GM18951 (cell line): ENCODE data around the gene MAPKAP1.

Experiments used
- POLR2A ChIP-seq: IDR thresholded peaks from 4 replicates; pipeline ENCODE4 v1.6.1; 2011; ENCODE audit warnings: mild to moderate bottlenecking; ENCODE audit not compliant: insufficient read length, insufficient read depth; ENCODE audit errors: extremely low read depth
- in situ Hi-C: fragments of 300-500 bp; cut with MboI; formaldehyde crosslinking; loops from one replicate; pipeline ENCODE4 v1.12.0; 2022; ENCODE audit warnings: low sequenced_read_pairs, mixed read lengths, inconsistent platforms; ENCODE audit not compliant: unreplicated experiment

Gene MAPKAP1

GRCh38 chr9:125621170-125621569, 85.8 kb downstream of the MAPKAP1 start:
- in situ Hi-C loops = no loop called here
- no peak for TF ChIP-seq POLR2A

GRCh38 chr9:125620216-125620615, 86.8 kb downstream of the MAPKAP1 start:
- TF ChIP-seq POLR2A = no peak
- in situ Hi-C loops = no loop called here

- in situ Hi-C loops = no loop called here
- TF ChIP-seq POLR2A = no peak
These were observed 89.9 kb downstream of the MAPKAP1 start for GRCh38 chr9:125617087-125617486.

- TF ChIP-seq POLR2A = no peak
- in situ Hi-C loops = no loop called here
These were observed 93.9 kb downstream of the MAPKAP1 start for GRCh38 chr9:125613141-125613540.

- TF ChIP-seq POLR2A = no peak
- in situ Hi-C loops = no loop called here
These were observed 94.4 kb downstream of the MAPKAP1 start for GRCh38 chr9:125612616-125613015.

- no peak for TF ChIP-seq POLR2A
These were observed 95.8 kb downstream of the MAPKAP1 start for GRCh38 chr9:125611121-125611765.

GRCh38 chr9:125609744-125610143, 97.3 kb downstream of the MAPKAP1 start:
- in situ Hi-C loops = no loop called here
- no peak for TF ChIP-seq POLR2A

More at GRCh38 chr9:125611121-125611765, 95.8 kb downstream of the MAPKAP1 start:
- in situ Hi-C loops = no loop called here

- no peak for TF ChIP-seq POLR2A
- in situ Hi-C loops = no loop called here
These were observed 98.4 kb downstream of the MAPKAP1 start for GRCh38 chr9:125608489-125609224.

GRCh38 chr9:125604196-125604595, 102.8 kb downstream of the MAPKAP1 start:
- TF ChIP-seq POLR2A = no peak
- in situ Hi-C loops = no loop called here

- TF ChIP-seq POLR2A = no peak
- in situ Hi-C loops = no loop called here
These were observed 103.5 kb downstream of the MAPKAP1 start for GRCh38 chr9:125603478-125604021.

- no peak for TF ChIP-seq POLR2A
- in situ Hi-C loops = no loop called here
These were observed 105.0 kb downstream of the MAPKAP1 start for GRCh38 chr9:125601961-125602360.

- TF ChIP-seq POLR2A = no peak
- in situ Hi-C loops = no loop called here
These were observed 106.8 kb downstream of the MAPKAP1 start for GRCh38 chr9:125600194-125600593.

- no peak for TF ChIP-seq POLR2A
- in situ Hi-C loops = no loop called here
These were observed 112.8 kb downstream of the MAPKAP1 start for GRCh38 chr9:125594223-125594610.
